Lower lobe of right lung (tissue), 2 donors: Measurements from ENCODE around the gene NAV2. TPM values are rescaled to one million over a fixed set of nuclear protein-coding genes. Genes with fewer than 3 reads are reported as not detected.

Experiments used
- ATAC-seq, 2 donors: fragments of 200-7000 bp; cut with Tn5 transposase; one replicate each; pipeline ENCODE4 v1.9.1; 2020 to 2022; ENCODE audit warnings: mild to moderate bottlenecking in 2 of 2, moderate library complexity in 2 of 2
- DNase-seq: peaks from one replicate; pipeline ENCODE4 v3.0.0-alpha.2; 2020
- H3K27ac ChIP-seq: fragments of 200-600 bp; one replicate; pipeline ENCODE4 v1.8.0; 2022
- H3K27me3 ChIP-seq: fragments of 200-600 bp; one replicate; pipeline ENCODE4 v1.8.0; 2022; ENCODE audit warnings: low read depth
- H3K36me3 ChIP-seq: fragments of 200-600 bp; one replicate; pipeline ENCODE4 v1.8.0; 2022; ENCODE audit warnings: mild to moderate bottlenecking
- H3K4me1 ChIP-seq: fragments of 200-600 bp; one replicate; pipeline ENCODE4 v1.8.0; 2022
- H3K4me3 ChIP-seq: fragments of 200-600 bp; one replicate; pipeline ENCODE4 v1.8.0; 2022; ENCODE audit warnings: mild to moderate bottlenecking
- H3K9me3 ChIP-seq: fragments of 200-600 bp; one replicate; pipeline ENCODE4 v1.8.0; 2022
- intact Hi-C: fragments of 100-400 bp; cut with DNase I; formaldehyde crosslinking; loops from one replicate; pipeline ENCODE4 v1.11.0; 2022
- total RNA-seq: library from RNA; stranded (reverse); fragmentation: NEBNext Ultra II Directional; extraction: Animal tissue kit (Norgen Biotek cat#: 25700); gene quantifications from one replicate; pipeline ENCODE4 v1.2.1, GENCODE V29; 2021
- TF ChIP-seq, protein P1 (sequence below): fragments of 200-600 bp; IDR thresholded peaks from one replicate; pipeline ENCODE4 v1.8.0; 2022; ENCODE audit warnings: antibody characterized with exemption, mild to moderate bottlenecking
- donor health status: DM: no; HTN: yes; CAD: no; lungs with severe emphysema.

NAV2 gene
- total RNA-seq, 1 donor from 2014 or later = 36.9 TPM

DNA sequence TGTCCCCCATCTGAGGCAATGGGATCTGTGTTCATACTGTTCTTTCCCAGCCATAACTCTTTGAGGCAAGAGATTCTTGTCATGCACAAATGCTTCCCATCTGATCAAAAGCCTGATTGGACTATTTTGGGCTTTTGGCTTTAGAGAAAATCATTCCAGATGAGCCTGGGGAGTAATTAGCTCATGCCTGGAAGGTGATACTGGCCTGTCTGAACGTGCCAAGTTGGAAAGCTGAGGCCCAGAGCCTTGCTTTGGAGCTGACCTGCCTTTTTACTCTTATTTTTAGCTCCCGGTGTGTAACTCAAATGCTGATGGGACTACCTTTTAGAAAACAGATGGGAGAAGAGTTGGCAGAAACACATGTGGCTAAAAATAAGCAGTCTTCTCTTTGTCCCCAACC, 342.7 kb downstream of the NAV2 start:
- H3K27me3 ChIP-seq = no peaks in the 10 kb centered on the region
- no peak overlapping the region for H3K4me3 ChIP-seq
- peaks cover 72% of the 10 kb centered on the region for H3K36me3 ChIP-seq
- ATAC-seq (no peak), DNase-seq (no peak)
- no peak overlapping the region for H3K27ac ChIP-seq
- intact Hi-C loops = no loop called here
- TF ChIP-seq, protein P1, sequence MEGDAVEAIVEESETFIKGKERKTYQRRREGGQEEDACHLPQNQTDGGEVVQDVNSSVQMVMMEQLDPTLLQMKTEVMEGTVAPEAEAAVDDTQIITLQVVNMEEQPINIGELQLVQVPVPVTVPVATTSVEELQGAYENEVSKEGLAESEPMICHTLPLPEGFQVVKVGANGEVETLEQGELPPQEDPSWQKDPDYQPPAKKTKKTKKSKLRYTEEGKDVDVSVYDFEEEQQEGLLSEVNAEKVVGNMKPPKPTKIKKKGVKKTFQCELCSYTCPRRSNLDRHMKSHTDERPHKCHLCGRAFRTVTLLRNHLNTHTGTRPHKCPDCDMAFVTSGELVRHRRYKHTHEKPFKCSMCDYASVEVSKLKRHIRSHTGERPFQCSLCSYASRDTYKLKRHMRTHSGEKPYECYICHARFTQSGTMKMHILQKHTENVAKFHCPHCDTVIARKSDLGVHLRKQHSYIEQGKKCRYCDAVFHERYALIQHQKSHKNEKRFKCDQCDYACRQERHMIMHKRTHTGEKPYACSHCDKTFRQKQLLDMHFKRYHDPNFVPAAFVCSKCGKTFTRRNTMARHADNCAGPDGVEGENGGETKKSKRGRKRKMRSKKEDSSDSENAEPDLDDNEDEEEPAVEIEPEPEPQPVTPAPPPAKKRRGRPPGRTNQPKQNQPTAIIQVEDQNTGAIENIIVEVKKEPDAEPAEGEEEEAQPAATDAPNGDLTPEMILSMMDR = no peak
- no peaks in the 10 kb centered on the region for H3K9me3 ChIP-seq
- H3K4me1 ChIP-seq = no peaks in the 10 kb centered on the region

DNA sequence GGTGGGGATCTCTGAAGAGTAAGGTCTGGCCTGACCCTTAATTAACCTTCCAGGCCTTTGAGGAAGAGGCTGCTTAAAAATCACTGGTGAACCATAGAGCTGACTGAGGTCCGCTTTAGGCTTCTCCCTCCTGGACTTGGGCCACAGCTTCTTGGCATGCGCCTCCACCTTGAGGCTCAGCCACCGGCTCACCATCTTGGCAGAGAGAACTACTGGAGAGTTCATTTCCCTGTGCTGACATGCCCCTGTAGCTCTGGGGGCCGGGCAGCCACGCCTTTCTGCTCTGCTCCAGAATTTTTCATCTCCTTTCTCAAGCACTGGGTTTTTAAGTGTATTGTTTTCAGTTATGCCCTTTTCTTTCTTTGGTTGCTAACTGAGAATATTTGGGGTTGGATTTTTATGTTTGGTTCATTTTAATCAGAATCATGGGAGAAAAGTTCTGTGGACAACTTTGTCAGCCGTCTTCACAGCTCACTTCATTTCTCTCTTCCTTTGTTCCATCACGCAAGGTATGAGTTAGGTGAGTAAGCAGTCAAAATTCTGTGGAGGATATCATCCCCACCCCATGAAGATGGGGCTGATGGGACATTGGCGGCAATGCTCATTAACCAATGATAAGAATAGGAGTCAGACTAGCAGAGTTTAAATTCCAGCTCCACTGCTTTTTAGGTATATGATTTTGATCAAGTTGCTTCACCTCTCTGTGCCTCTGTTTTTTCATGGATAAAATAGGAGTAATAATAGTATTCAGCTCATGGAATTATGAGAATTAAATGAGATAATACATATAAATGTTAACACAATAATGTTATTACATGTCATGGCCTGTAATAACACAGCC, 343.7 kb downstream of the NAV2 start:
- Histone ChIP-seq H3K27ac (no peak overlapping the region), H3K27me3 (no peaks in the 10 kb centered on the region), H3K4me1 (no peaks in the 10 kb centered on the region), H3K36me3 (peaks cover 67% of the 10 kb centered on the region), H3K9me3 (no peaks in the 10 kb centered on the region), H3K4me3 (no peak overlapping the region)
- TF ChIP-seq, protein P1 = no peak
- intact Hi-C loops = no loop called here
- peak; percentile 21 to 32 for ATAC-seq
- DNase-seq = no peak

GRCh38 chr11:20056950-20057943, 344.6 kb downstream of the NAV2 start:
- ATAC-seq (no peak), DNase-seq (no peak)
- Histone ChIP-seq H3K27ac (no peak overlapping the region), H3K27me3 (no peaks in the 10 kb centered on the region), H3K4me1 (no peaks in the 10 kb centered on the region), H3K9me3 (no peaks in the 10 kb centered on the region), H3K4me3 (no peak overlapping the region), H3K36me3 (peaks cover 58% of the 10 kb centered on the region)
- intact Hi-C loops = no loop called here
- TF ChIP-seq, protein P1 = no peak

- DNase-seq (no peak), ATAC-seq (no peak)
- TF ChIP-seq, protein P1 = no peak
- Histone ChIP-seq H3K36me3 (peaks cover 52% of the 10 kb centered on the region), H3K4me3 (no peak overlapping the region), H3K4me1 (no peaks in the 10 kb centered on the region), H3K27me3 (no peaks in the 10 kb centered on the region), H3K9me3 (no peaks in the 10 kb centered on the region), H3K27ac (no peak overlapping the region)
- intact Hi-C loops = no loop called here
Observed at GRCh38 chr11:20058749-20059458, 346.3 kb downstream of the NAV2 start.

DNA sequence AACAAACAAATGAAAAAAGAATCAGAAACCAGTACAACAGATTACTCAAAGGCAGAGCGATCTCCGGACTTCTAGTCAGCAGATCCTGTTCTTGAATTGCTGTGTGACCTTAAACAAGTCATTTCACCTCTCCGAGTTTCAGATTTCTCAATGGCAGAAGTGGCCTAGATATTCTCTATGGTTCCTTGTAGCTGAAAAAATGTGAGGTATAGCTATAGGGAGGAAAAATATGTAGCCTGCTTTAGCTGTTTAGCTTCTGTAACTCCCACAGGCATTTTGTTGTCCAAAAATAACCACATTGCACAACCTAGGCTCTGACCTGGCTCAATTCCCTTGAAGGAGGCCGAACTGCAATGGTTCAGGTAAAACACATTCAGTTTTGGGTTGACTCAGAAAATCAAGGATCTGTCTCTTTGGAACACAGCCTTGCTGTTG, 347.0 kb downstream of the NAV2 start:
- TF ChIP-seq, protein P1 = no peak
- no peaks in the 10 kb centered on the region for H3K27me3 ChIP-seq
- no peak overlapping the region for H3K4me3 ChIP-seq
- peaks cover 45% of the 10 kb centered on the region for H3K36me3 ChIP-seq
- intact Hi-C loops = no loop called here
- DNase-seq (no peak), ATAC-seq (no peak)
- no peak overlapping the region for H3K27ac ChIP-seq
- no peaks in the 10 kb centered on the region for H3K9me3 ChIP-seq
- no peaks in the 10 kb centered on the region for H3K4me1 ChIP-seq
